Sigmoid colon (tissue), 4 donors: ENCODE results near the gene TBC1D16.

Experiments
- EP300 ChIP-seq, 4 donors: sonication (generic); formaldehyde crosslinking; IDR thresholded peaks; one replicate each; pipeline ENCODE4 v1.6.1; 2017; ENCODE audit warnings: antibody characterized with exemption in 4 of 4
- POLR2A ChIP-seq, 2 donors: fragments of 450-650 bp; IDR thresholded peaks; one replicate each; pipeline ENCODE4 v1.6.1; 2016; ENCODE audit warnings: antibody characterized with exemption in 2 of 2, mild to moderate bottlenecking in 2 of 2, moderate library complexity in 2 of 2
- TF ChIP-seq, protein P1 (sequence below), 4 experiments: fragments of 450-650 bp in 3 of 4; fragments of 200-600 bp in 1 of 4; IDR thresholded peaks; one replicate each; pipeline ENCODE4 v1.5.1; 2016 to 2019; ENCODE audit warnings: antibody characterized with exemption in 4 of 4, mild to moderate bottlenecking in 3 of 4, moderate library complexity in 2 of 4

DNA sequence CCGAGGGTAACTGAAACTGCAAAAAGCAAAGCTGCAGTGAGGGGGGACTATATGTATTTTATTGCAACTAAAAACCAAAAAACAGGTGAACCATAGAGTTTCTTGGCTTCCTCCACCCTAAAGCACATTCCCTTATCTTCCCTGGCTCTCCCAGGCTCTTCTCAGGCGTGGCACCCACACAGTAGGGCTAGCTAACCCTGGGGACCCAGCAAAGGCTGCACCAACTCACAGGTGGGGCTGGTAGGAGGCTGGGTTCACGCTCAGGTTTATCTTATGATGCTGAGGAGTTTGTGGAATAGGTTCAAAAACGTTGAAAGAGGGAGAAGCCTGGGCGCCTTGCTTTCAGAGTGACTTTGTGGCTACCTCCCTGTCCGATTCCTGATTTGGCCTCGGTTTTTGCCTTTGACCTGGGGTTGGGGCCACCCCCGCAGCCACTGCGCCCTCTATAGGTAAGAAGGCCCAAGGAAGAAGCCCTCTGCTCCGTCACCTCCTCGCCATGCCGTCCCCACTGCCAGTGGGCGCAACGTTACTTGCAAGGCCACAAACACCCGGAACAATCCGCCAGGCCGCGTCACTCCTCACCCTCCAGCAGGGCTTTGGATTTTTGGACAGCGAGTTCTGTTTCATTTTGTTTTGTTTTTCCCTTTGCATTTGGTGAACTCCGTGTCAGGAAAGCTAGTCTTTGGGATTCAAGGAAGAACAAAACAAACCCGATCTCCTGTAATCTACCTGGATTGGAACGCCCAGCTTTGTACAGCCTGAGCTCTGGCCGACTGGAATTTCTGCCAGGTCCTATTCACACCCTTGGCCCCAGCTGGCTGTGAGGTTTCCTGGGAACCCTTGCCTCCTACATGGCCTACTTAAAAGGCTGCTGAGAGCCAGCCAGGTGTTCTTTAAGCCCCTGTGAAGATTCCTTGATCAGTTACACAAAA is 60.8 kb downstream of the TBC1D16 start:
- TF ChIP-seq POLR2A (IDR thresholded peaks at IDR 0.05) (no peak), EP300 (IDR thresholded peaks at IDR 0.05) (no peak)
- TF ChIP-seq, protein P1, sequence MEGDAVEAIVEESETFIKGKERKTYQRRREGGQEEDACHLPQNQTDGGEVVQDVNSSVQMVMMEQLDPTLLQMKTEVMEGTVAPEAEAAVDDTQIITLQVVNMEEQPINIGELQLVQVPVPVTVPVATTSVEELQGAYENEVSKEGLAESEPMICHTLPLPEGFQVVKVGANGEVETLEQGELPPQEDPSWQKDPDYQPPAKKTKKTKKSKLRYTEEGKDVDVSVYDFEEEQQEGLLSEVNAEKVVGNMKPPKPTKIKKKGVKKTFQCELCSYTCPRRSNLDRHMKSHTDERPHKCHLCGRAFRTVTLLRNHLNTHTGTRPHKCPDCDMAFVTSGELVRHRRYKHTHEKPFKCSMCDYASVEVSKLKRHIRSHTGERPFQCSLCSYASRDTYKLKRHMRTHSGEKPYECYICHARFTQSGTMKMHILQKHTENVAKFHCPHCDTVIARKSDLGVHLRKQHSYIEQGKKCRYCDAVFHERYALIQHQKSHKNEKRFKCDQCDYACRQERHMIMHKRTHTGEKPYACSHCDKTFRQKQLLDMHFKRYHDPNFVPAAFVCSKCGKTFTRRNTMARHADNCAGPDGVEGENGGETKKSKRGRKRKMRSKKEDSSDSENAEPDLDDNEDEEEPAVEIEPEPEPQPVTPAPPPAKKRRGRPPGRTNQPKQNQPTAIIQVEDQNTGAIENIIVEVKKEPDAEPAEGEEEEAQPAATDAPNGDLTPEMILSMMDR (IDR thresholded peaks at IDR 0.05): no peak
